NAMALWA (cell line): ENCODE results near the gene IRGM.

ENCODE experiments used
- DNase-seq: peaks from one replicate; pipeline ENCODE4 v3.0.0-alpha.2; 2015; ENCODE audit warnings: low spot score

IRGM gene

DNA sequence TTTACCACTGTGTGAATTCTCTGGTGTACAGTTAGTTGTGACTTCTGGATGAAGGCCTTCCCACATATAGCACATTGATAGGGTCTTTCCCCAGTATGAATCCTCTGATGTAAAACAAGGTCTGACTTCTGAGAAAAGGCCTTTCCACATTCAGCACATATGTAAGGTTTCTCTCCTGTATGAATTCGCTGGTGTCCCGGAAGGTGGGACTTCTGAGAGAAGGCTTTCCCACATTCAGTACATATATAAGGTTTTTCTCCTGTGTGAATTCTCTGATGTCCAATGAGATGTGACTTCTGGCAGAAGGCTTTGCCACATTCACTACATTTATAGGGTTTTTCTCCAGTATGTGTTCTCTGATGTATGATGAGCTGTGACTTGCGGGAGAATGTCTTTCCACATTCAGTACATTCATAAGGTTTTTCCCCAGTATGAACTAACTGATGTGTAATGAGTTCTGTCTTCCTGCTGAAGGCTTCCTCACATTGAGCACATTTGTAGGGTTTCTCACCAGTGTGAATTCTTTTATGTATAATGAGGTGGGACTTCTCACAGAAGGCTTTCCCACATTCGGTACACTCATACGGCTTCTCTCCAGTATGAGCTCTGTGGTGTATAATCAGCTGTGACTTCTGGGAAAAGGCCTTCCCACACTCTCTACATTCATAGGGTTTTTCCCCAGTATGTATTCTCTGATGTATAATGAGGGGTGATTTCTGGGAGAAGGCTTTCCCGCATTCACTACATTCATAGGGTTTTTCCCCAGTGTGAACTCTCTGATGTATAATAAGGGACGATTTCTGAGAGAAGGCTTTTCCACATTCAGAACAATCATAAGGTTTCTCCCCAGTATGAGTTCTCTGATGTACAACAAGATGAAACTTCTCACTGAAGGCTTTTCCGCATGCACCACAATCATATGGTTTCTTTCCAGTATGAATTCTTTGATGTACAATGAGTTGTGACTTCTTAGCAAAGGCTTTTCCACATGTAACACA lies 49.4 kb downstream of the IRGM start:
- no peak for DNase-seq
